Left ventricle myocardium inferior (tissue), 1 donor: Measurements from ENCODE around the gene FGFR3. TPM values are rescaled to one million over a fixed set of nuclear protein-coding genes. Genes with fewer than 3 reads are reported as not detected.

ENCODE experiments used
- DNase-seq: peaks from one replicate; pipeline ENCODE4 v3.0.0-alpha.2; 2020
- H3K27ac ChIP-seq: fragments of 200-600 bp; replicated peaks from 2 replicates; pipeline ENCODE4 v1.8.0; 2021
- H3K27me3 ChIP-seq: fragments of 200-600 bp; 2 replicates; pipeline ENCODE4 v1.8.0; 2021; ENCODE audit warnings: low read depth
- H3K36me3 ChIP-seq: fragments of 200-600 bp; 2 replicates; pipeline ENCODE4 v1.8.0; 2021
- H3K4me1 ChIP-seq: fragments of 200-600 bp; 2 replicates; pipeline ENCODE4 v1.8.0; 2021
- H3K4me3 ChIP-seq: fragments of 200-600 bp; 2 replicates; pipeline ENCODE4 v1.8.0; 2021; ENCODE audit warnings: mild to moderate bottlenecking, moderate library complexity
- H3K9me3 ChIP-seq: fragments of 200-600 bp; replicated peaks from 2 replicates; pipeline ENCODE4 v1.8.0; 2021
- CTCF ChIP-seq: fragments of 200-600 bp; IDR thresholded peaks from 2 replicates; pipeline ENCODE4 v1.8.0; 2021; ENCODE audit warnings: antibody characterized with exemption, mild to moderate bottlenecking, borderline replicate concordance
- intact Hi-C: fragments of 100-400 bp; cut with micrococcal nuclease; formaldehyde crosslinking; loops from one replicate; pipeline ENCODE4 v1.11.0; 2022
- total RNA-seq: library from RNA; stranded (reverse); fragmentation: NEBNext Ultra II Directional; extraction: Animal tissue kit (Norgen Biotek cat#: 25700); gene quantifications from one replicate; pipeline ENCODE4 v1.2.1, GENCODE V29; 2021
- donor health status: DM: no; HTN: yes; CAD: no; lungs with severe emphysema.

Gene FGFR3
- total RNA-seq, 1 donor from 2014 or later = 3.5 TPM

GRCh38 chr4:1763550-1764080 is 29.5 kb upstream of the FGFR3 start:
- peaks cover 36% of the 10 kb centered on the region for H3K4me1 ChIP-seq

DNA sequence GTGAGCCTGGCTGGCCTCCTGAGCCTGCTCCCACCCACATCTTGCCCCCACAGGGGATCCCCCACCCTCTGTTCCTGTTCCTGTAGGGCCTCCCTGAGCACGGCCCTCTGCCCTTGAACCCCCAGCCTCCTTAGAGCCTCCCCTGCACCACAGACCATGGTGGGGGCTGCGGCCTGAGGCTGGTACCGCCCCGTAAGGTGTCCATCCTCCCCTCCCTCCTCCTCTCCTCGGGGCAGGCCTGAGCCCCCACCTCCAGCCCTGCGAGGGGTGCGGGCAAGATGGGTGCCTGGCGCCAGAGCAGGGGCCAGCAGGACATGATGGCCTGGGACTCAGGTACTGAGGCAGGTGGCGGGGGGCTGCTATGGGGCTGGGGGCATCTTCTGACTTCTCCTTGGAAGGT is 28.4 kb upstream of the FGFR3 start:
- no peak overlapping the region for H3K4me3 ChIP-seq
- intact Hi-C loops = no loop called here
- no peaks in the 10 kb centered on the region for H3K9me3 ChIP-seq
- no peak for DNase-seq
- H3K36me3 ChIP-seq = no peaks in the 10 kb centered on the region
- TF ChIP-seq CTCF = no peak
- peaks cover 36% of the 10 kb centered on the region for H3K4me1 ChIP-seq
- H3K27ac ChIP-seq = no peak overlapping the region
- peaks cover 30% of the 10 kb centered on the region for H3K27me3 ChIP-seq

More at GRCh38 chr4:1763550-1764080, 29.5 kb upstream of the FGFR3 start:
- Histone ChIP-seq H3K27me3 (peaks cover 20% of the 10 kb centered on the region), H3K4me3 (peak overlapping the region; percentile 49), H3K9me3 (no peaks in the 10 kb centered on the region), H3K36me3 (no peaks in the 10 kb centered on the region), H3K27ac (peak overlapping the region; percentile 38)
- DNase-seq = no peak
- peak; percentile 39 for TF ChIP-seq CTCF
- intact Hi-C loops = no loop called here

- Histone ChIP-seq H3K27ac (no peak overlapping the region), H3K4me3 (no peak overlapping the region), H3K36me3 (no peaks in the 10 kb centered on the region), H3K27me3 (peaks cover 38% of the 10 kb centered on the region), H3K4me1 (peaks cover 30% of the 10 kb centered on the region), H3K9me3 (no peaks in the 10 kb centered on the region)
- intact Hi-C loops = no loop called here
- DNase-seq = no peak
- no peak for TF ChIP-seq CTCF
These were observed 27.6 kb upstream of the FGFR3 start for GRCh38 chr4:1765409-1766072.

GRCh38 chr4:1766106-1767060 is 26.7 kb upstream of the FGFR3 start:
- Histone ChIP-seq H3K27ac (peak overlapping the region; percentile 3), H3K9me3 (no peaks in the 10 kb centered on the region), H3K4me1 (peaks cover 25% of the 10 kb centered on the region), H3K27me3 (peaks cover 42% of the 10 kb centered on the region), H3K36me3 (no peaks in the 10 kb centered on the region), H3K4me3 (peak overlapping the region; percentile 66)
- intact Hi-C loops = no loop called here
- no peak for TF ChIP-seq CTCF
- DNase-seq = no peak

DNA sequence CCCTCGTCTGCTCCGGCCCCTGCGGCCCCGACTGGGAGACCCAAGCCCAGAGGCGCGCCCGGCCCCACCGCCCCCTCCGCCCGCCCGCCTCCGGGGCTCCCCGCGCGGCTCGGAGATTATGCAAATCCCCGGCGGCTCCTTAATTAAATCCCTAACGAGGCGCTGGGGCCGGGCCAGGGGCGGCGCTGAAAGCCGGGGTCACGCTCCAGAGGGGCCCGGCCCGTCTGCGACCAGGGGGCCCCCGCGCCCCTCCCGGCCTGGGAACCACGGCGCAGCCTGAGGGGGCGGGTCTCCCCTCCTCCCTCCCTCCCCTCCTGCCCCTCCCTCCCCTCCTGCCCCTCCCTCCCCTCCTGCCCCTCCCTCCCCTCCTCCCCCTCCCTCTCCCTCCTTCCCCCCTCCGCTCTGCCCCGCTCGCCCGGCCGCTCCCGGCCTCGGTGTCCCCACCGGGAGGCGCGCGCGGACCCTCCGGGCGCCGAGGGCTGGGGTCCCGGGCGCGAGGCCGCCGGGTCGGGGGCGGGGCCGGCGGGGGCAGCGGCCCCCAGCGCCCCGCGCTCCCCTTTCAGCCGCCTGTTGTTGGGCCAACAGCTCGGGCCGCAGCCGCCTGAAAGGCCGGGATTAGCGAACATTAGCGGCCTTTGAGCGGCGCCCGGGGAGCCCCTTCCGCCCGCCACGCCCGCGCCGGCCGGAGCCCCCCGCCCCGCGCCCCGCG is 25.9 kb upstream of the FGFR3 start:
- Histone ChIP-seq H3K4me3 (peak overlapping the region; percentile 66), H3K9me3 (no peaks in the 10 kb centered on the region), H3K27ac (peak overlapping the region; percentile 27), H3K4me1 (peaks cover 25% of the 10 kb centered on the region), H3K36me3 (no peaks in the 10 kb centered on the region), H3K27me3 (peaks cover 42% of the 10 kb centered on the region)
- no peak for DNase-seq
- TF ChIP-seq CTCF = no peak
- intact Hi-C loops = no loop called here
